Measurements from ENCODE around the gene IDNK.

Gene IDNK

GRCh38 chr9:83584995-83585394, 37.9 kb upstream of the IDNK start:
- TF ChIP-seq TAF1 (IDR thresholded peaks at IDR 0.05; ENCODE audit: borderline replicate concordance, insufficient read depth, low read length): no peak
- no peak for TF ChIP-seq FOXP2 (optimal IDR thresholded peaks at IDR 0.05; ENCODE audit: borderline replicate concordance, extremely low read depth, extremely low read length, insufficient read depth)
- no peak for TF ChIP-seq POLR2AphosphoS5 (IDR thresholded peaks at IDR 0.05; ENCODE audit: low read depth, low read length)
- no peak for TF ChIP-seq REST (IDR thresholded peaks at IDR 0.05; ENCODE audit: insufficient read depth in 1 of 2, low read depth in 2 of 2, low read length in 2 of 2)
- TF ChIP-seq SIN3A (IDR thresholded peaks at IDR 0.05; ENCODE audit: borderline replicate concordance, insufficient read depth, low read length): no peak

GRCh38 chr9:83588256-83588655, 34.7 kb upstream of the IDNK start:
- TF ChIP-seq TAF1 (IDR thresholded peaks at IDR 0.05; ENCODE audit: borderline replicate concordance, insufficient read depth, low read length): no peak
- TF ChIP-seq FOXP2 (optimal IDR thresholded peaks at IDR 0.05; ENCODE audit: borderline replicate concordance, extremely low read depth, extremely low read length, insufficient read depth): no peak
- no peak for TF ChIP-seq POLR2AphosphoS5 (IDR thresholded peaks at IDR 0.05; ENCODE audit: low read depth, low read length)
- TF ChIP-seq SIN3A (IDR thresholded peaks at IDR 0.05; ENCODE audit: borderline replicate concordance, insufficient read depth, low read length): no peak
- no peak for TF ChIP-seq REST (IDR thresholded peaks at IDR 0.05; ENCODE audit: insufficient read depth in 1 of 2, low read depth in 2 of 2, low read length in 2 of 2)

DNA sequence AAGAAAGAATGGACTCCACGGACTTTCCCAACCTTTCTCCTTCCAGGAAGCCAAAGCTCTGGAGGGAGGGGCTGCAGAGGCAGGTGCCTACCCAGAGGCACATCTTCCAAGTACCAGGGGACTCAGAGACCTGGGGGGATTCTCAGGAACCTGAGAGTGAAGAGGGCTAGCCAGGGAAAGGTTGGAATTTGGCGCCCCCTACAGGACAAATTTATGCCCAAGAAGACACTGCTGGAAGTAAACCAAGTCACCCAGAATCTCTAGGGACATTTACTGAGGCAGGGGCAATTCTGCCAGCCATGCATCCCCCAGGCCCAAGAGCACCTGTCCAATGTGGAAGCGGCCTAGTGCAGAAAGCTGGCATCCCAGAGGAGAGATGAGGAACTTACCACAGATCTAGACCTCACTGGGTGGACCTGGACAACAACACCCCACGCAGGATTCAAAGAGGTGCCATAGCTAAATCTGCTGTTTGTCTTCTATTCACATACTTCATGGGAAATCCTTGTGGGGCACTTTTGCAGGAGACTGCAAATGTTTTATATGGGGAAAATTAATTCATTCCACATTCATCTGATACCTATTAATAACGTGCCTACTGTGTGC, 25.9 kb upstream of the IDNK start:
- TF ChIP-seq POLR2AphosphoS5 (IDR thresholded peaks at IDR 0.05; ENCODE audit: low read depth, low read length) (no peak), TAF1 (IDR thresholded peaks at IDR 0.05; ENCODE audit: borderline replicate concordance, insufficient read depth, low read length) (no peak)

- TF ChIP-seq FOXP2 (optimal IDR thresholded peaks at IDR 0.05; ENCODE audit: borderline replicate concordance, extremely low read depth, extremely low read length, insufficient read depth): no peak
Observed at GRCh38 chr9:83598487-83598886, 24.5 kb upstream of the IDNK start.

DNA sequence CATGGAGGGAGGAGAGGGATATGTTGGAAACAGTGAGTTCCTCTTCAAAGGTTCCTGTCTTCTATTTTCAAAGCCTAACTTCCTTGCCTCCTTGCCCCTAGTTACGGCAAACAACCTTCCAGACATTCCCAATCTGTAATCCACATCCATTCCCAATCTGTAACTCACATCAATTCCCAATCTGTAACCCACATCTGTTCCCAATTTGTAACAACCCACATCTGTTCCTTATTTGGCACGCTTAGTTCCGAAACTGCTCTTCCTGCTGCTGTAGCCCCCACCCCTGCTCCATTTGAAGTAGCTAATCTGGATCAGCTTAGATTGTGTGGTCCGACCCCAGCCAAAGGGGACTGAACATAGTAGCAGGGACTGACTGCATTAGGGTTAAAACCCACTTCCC, 23.9 kb upstream of the IDNK start:
- TF ChIP-seq SIN3A (IDR thresholded peaks at IDR 0.05; ENCODE audit: borderline replicate concordance, insufficient read depth, low read length) (no peak), POLR2AphosphoS5 (IDR thresholded peaks at IDR 0.05; ENCODE audit: low read depth, low read length) (no peak), FOXP2 (optimal IDR thresholded peaks at IDR 0.05; ENCODE audit: borderline replicate concordance, extremely low read depth, extremely low read length, insufficient read depth) (no peak), REST (IDR thresholded peaks at IDR 0.05; ENCODE audit: insufficient read depth in 1 of 2, low read depth in 2 of 2, low read length in 2 of 2) (no peak), TAF1 (IDR thresholded peaks at IDR 0.05; ENCODE audit: borderline replicate concordance, insufficient read depth, low read length) (no peak)

DNA sequence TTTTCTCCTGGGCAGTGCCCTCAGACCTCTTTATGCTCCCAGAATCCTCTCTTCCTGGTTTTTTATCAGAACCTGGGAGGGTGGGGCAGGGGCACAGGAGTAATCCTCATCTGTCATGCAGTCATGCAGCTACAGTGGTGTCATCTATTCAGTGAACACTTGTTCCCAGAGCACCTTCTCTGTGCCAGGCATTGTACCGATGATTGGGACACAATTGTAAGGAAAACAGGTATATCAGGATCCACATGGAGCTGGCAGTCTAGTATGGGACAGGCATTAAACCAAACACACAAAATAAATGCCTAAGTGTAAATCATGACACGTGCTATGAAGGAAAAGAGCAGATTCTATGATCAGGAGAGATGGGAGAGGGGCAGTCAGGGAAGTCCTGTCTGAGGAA, 21.5 kb upstream of the IDNK start:
- no peak for TF ChIP-seq POLR2AphosphoS5 (IDR thresholded peaks at IDR 0.05; ENCODE audit: low read depth, low read length)
- TF ChIP-seq FOXP2 (optimal IDR thresholded peaks at IDR 0.05; ENCODE audit: borderline replicate concordance, extremely low read depth, extremely low read length, insufficient read depth): no peak
- TF ChIP-seq REST (IDR thresholded peaks at IDR 0.05; ENCODE audit: insufficient read depth in 1 of 2, low read depth in 2 of 2, low read length in 2 of 2): no peak
- TF ChIP-seq SIN3A (IDR thresholded peaks at IDR 0.05; ENCODE audit: borderline replicate concordance, insufficient read depth, low read length): no peak
- no peak for TF ChIP-seq TAF1 (IDR thresholded peaks at IDR 0.05; ENCODE audit: borderline replicate concordance, insufficient read depth, low read length)

Data from PFSK-1 (cell line).